GM23338 (cell line): ENCODE results near the gene CCSER2. TPM values are rescaled to one million over a fixed set of nuclear protein-coding genes. Genes with fewer than 3 reads are reported as not detected.
"Not testable (repeated sequence)": the region's sequence is repeated elsewhere in the genome, so short reads cannot be mapped to it uniquely, and the experiment has no call there.

ENCODE experiments used
- ATAC-seq: fragments of 200-7000 bp; cut with Tn5 transposase; 3 replicates; pipeline ENCODE4 v1.9.1; 2020
- DNase-seq: peaks from one replicate; pipeline ENCODE4 v3.0.0-alpha.2; 2015; ENCODE audit warnings: low spot score
- H2AFZ ChIP-seq: fragments of 200-600 bp; sonication (generic); 2 replicates; pipeline ENCODE4 v1.8.0; 2016; ENCODE audit warnings: antibody characterized with exemption, mild to moderate bottlenecking, moderate library complexity
- H3F3A ChIP-seq: fragments of 200-600 bp; sonication (generic); replicated peaks from 2 replicates; pipeline ENCODE4 v1.8.0; 2017; ENCODE audit warnings: antibody characterized with exemption, mixed run types, low read depth
- H3K27ac ChIP-seq: fragments of 200-600 bp; sonication (generic); 2 replicates; pipeline ENCODE4 v1.6.1; 2016; ENCODE audit warnings: low read depth
- H3K27me3 ChIP-seq: fragments of 200-600 bp; sonication (generic); 2 replicates; pipeline ENCODE4 v1.8.0; 2016; ENCODE audit warnings: mild to moderate bottlenecking, mixed run types, moderate library complexity; ENCODE audit not compliant: insufficient read depth
- H3K36me3 ChIP-seq: fragments of 200-600 bp; sonication (generic); 2 replicates; pipeline ENCODE4 v1.8.0; 2016; ENCODE audit warnings: mild to moderate bottlenecking; ENCODE audit not compliant: insufficient read depth
- H3K4me1 ChIP-seq: fragments of 200-600 bp; sonication (generic); 2 replicates; pipeline ENCODE4 v1.8.0; 2016; ENCODE audit warnings: mild to moderate bottlenecking, moderate library complexity; ENCODE audit not compliant: insufficient read depth
- H3K4me2 ChIP-seq: fragments of 200-600 bp; sonication (generic); 2 replicates; pipeline ENCODE4 v1.7.1; 2017; ENCODE audit warnings: mixed run types
- H3K4me3 ChIP-seq: fragments of 200-600 bp; sonication (generic); 2 replicates; pipeline ENCODE4 v1.6.1; 2016; ENCODE audit warnings: mixed run types
- H3K79me2 ChIP-seq: fragments of 200-600 bp; sonication (generic); replicated peaks from 2 replicates; pipeline ENCODE4 v1.8.0; 2017; ENCODE audit warnings: mild to moderate bottlenecking; ENCODE audit not compliant: insufficient read depth
- H3K9me2 ChIP-seq: fragments of 200-600 bp; sonication (generic); 2 replicates; pipeline ENCODE4 v1.8.0; 2017; ENCODE audit not compliant: insufficient read depth
- H4K20me1 ChIP-seq: fragments of 200-600 bp; sonication (generic); replicated peaks from 2 replicates; pipeline ENCODE4 v1.8.0; 2017; ENCODE audit warnings: mild to moderate bottlenecking; ENCODE audit not compliant: insufficient read depth
- H3K27ac Mint-ChIP-seq: 2 replicates; pipeline ENCODE4 v1.8.0; 2020; ENCODE audit warnings: inconsistent platforms, mild to moderate bottlenecking, moderate library complexity, mixed read lengths
- H3K27me3 Mint-ChIP-seq: 3 replicates; pipeline ENCODE4 v1.8.0; 2022; ENCODE audit warnings: low read depth, mild to moderate bottlenecking, moderate library complexity, mixed read lengths, inconsistent platforms; ENCODE audit not compliant: insufficient read depth, poor library complexity
- H3K36me3 Mint-ChIP-seq: 3 replicates; pipeline ENCODE4 v1.8.0; 2021; ENCODE audit warnings: low read depth, mild to moderate bottlenecking, inconsistent platforms, moderate library complexity, mixed read lengths
- H3K4me1 Mint-ChIP-seq: 3 replicates; pipeline ENCODE4 v1.8.0; 2020; ENCODE audit warnings: mild to moderate bottlenecking, inconsistent platforms, mixed read lengths
- H3K4me3 Mint-ChIP-seq: 3 replicates; pipeline ENCODE4 v1.8.0; 2021; ENCODE audit warnings: moderate library complexity, mild to moderate bottlenecking, inconsistent platforms, mixed read lengths
- H3K9me3 Mint-ChIP-seq: 3 replicates; pipeline ENCODE4 v1.8.0; 2020; ENCODE audit warnings: moderate library complexity, mild to moderate bottlenecking, inconsistent platforms, mixed read lengths
- POLR2AphosphoS5 ChIP-seq: IDR thresholded peaks from 2 replicates; pipeline ENCODE4 v1.6.1; 2016; ENCODE audit warnings: antibody characterized with exemption, low read depth
- ZNF462 ChIP-seq: fragments of 250-450 bp; sonication (Bioruptor Pico); IDR thresholded peaks from 2 replicates; pipeline ENCODE4 v1.5.0; 2020; ENCODE audit warnings: mild to moderate bottlenecking, moderate library complexity
- long read RNA-seq: library from polyadenylated mRNA; unstranded; transcript quantifications from one replicate; pipeline ENCODE4 v2.0.0, GENCODE V29; 2020; ENCODE audit not compliant: unreplicated experiment
- polyA plus RNA-seq: library from polyadenylated mRNA; unstranded; fragments of >200 nt; fragmentation: Nextera tagmentation; extraction: Ambion mirVana; gene quantifications from 2 replicates; pipeline ENCODE4 v1.2.1, GENCODE V29; 2016
- total RNA-seq: library from RNA; depleted of rRNA; stranded (reverse); fragments of >200 nt; shearing (Covaris generic); gene quantifications from 2 replicates; pipeline ENCODE4 v1.2.3, GENCODE V29; 2014; rRNA removed

The CCSER2 gene
- total RNA-seq (30.6 and 33.8 TPM in 2 replicates), polyA plus RNA-seq (25.4 and 37.2 TPM in 2 replicates)
- long read RNA-seq, partial matches to known transcripts: 8 of 11 reads
- long read RNA-seq, other reads (novel, unspliced or antisense): 2 of 11 reads

DNA sequence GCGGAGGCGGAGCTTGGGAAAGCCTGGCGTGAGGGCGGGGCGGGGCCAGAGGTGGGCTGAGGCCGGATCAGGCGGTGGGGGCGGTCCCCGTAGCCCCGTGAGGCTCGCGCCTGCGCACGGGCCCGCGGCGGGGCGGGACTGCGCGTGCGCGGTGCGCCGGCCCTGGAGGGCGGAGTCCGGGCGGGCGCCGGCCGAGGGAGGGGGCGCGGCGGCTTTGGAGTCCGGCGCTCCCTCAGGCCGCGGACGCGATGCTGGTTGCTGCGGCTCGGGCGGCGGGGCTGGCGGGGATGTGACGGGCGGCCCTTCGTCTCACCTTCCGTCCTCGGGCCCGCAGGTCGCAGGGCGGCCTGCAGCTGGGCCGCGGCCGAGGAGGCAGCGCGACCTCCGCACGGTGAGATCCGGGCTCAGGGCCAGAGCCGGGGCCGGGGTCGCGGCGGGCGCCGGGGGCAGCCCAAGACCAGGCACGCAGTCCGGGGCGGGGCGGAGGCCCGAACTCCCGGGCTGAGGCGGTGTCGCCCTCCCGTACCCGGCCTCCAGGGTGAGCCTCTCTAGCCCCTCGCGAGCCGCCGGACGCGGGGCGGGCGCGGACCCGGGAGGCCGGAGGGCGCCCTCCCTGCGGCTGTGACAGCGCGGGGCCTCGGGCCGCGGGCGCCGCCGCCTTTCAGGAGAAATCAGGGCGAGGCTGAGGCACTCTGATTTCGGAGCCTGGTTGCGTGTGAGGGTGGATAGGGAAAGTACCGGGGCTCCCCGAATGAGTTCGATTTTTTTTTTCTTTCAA, at the start of gene CCSER2:
CCSER2 (plus strand) TSS at position 172 of the 778 bp plus-strand sequence. CDS start 42,464 bp downstream, outside the sequence.
- Histone ChIP-seq H3K27me3 (no peaks in the 10 kb centered on the region), H3K9me2 (no peaks in the 10 kb centered on the region; the same call in 1 of the 2 replicates), H3K4me2 (peak within 1 kb of the TSS; percentile 77), H2AFZ (peak within 1 kb of the TSS; percentile 94), H3K79me2 (peaks cover 44% of the 10 kb centered on the region), H4K20me1 (peaks cover 16% of the 10 kb centered on the region), H3F3A (no peaks in the 10 kb centered on the region), H3K4me3 (peak within 1 kb of the TSS; percentile 72), H3K36me3 (no peaks in the 10 kb centered on the region), H3K4me1 (peaks cover 21% of the 10 kb centered on the region), H3K27ac (peak within 1 kb of the TSS; percentile 86)
- DNase-seq (peak; percentile 97), ATAC-seq (peak; percentile 82)
- no peaks in the 10 kb centered on the region; the same call in 2 of the 3 replicates for H3K9me3 Mint-ChIP-seq
- peaks cover 28% of the 10 kb centered on the region for H3K4me1 Mint-ChIP-seq
- H3K4me3 Mint-ChIP-seq: peak within 1 kb of the TSS; percentile 94
- peaks cover 6% of the 10 kb centered on the region for H3K27me3 Mint-ChIP-seq
- TF ChIP-seq POLR2AphosphoS5 (peak; percentile 80), ZNF462 (no peak)
- H3K36me3 Mint-ChIP-seq: no peaks in the 10 kb centered on the region; the same call in 2 of the 3 replicates
- peak within 1 kb of the TSS; percentile 98 for H3K27ac Mint-ChIP-seq

GRCh38 chr10:84279876-84280475, 48.4 kb upstream of the CCSER2 start:
- H3K4me2 ChIP-seq: peak overlapping the region; percentile 59

More at GRCh38 chr10:84279876-84280475, 48.4 kb upstream of the CCSER2 start:
- DNase-seq, H3K27ac ChIP-seq, H2AFZ ChIP-seq, H3K27me3 Mint-ChIP-seq, H3K9me2 ChIP-seq, H3K36me3 Mint-ChIP-seq, H3K27ac Mint-ChIP-seq, H3K4me1 ChIP-seq, ATAC-seq, H3K36me3 ChIP-seq, H3F3A ChIP-seq, H4K20me1 ChIP-seq, H3K79me2 ChIP-seq, H3K4me1 Mint-ChIP-seq, H3K27me3 ChIP-seq: not testable (repeated sequence)
- H3K4me3 ChIP-seq: peak overlapping the region; percentile 50
- H3K9me3 Mint-ChIP-seq: peaks cover 15% of the 10 kb centered on the region
- H3K4me3 Mint-ChIP-seq: peak overlapping the region; percentile 67
